WTC11 (cell line): ENCODE measurements around the gene METTL22.

Source experiments
- ATF3 ChIP-seq: sonication (generic); formaldehyde crosslinking; conservative IDR thresholded peaks from 2 replicates; pipeline ENCODE4 v1.8.1; 2022; ENCODE audit warnings: mild to moderate bottlenecking, missing genetic modification reagents
- CTCF ChIP-seq: fragments of 200-600 bp; IDR thresholded peaks from 2 replicates; pipeline ENCODE4 v1.8.0; 2022; ENCODE audit warnings: antibody characterized with exemption
- ESRRA ChIP-seq: sonication (generic); formaldehyde crosslinking; IDR thresholded peaks from 2 replicates; pipeline ENCODE4 v1.8.1; 2022; ENCODE audit warnings: mild to moderate bottlenecking, missing genetic modification reagents, borderline replicate concordance
- FOXK1 ChIP-seq: sonication (generic); formaldehyde crosslinking; IDR thresholded peaks from 2 replicates; pipeline ENCODE4 v1.8.0; 2022; ENCODE audit warnings: mild to moderate bottlenecking, moderate library complexity, missing genetic modification reagents
- FOXP1 ChIP-seq: sonication (generic); formaldehyde crosslinking; IDR thresholded peaks from 2 replicates; pipeline ENCODE4 v1.8.0; 2022; ENCODE audit warnings: missing genetic modification reagents, mild to moderate bottlenecking, moderate library complexity, borderline replicate concordance
- JAZF1 ChIP-seq: fragments of 250-450 bp; sonication (Bioruptor Pico); IDR thresholded peaks from 2 replicates; pipeline ENCODE4 v1.9.0; 2021; ENCODE audit warnings: moderate library complexity, mild to moderate bottlenecking, inconsistent platforms
- JUN ChIP-seq: sonication (generic); formaldehyde crosslinking; IDR thresholded peaks from 2 replicates; pipeline ENCODE4 v1.8.0; 2023; ENCODE audit warnings: mild to moderate bottlenecking, missing genetic modification reagents
- MAX ChIP-seq: sonication (generic); formaldehyde crosslinking; IDR thresholded peaks from 2 replicates; pipeline ENCODE4 v1.8.0; 2022; ENCODE audit warnings: mild to moderate bottlenecking, missing genetic modification reagents
- MLX ChIP-seq: sonication (generic); formaldehyde crosslinking; IDR thresholded peaks from 2 replicates; pipeline ENCODE4 v1.8.1; 2023; ENCODE audit warnings: mild to moderate bottlenecking, missing genetic modification reagents, moderate library complexity
- NFYB ChIP-seq: sonication (generic); formaldehyde crosslinking; conservative IDR thresholded peaks from 2 replicates; pipeline ENCODE4 v1.8.0; 2022; ENCODE audit warnings: low read depth, missing genetic modification reagents
- NR3C1 ChIP-seq: sonication (generic); formaldehyde crosslinking; conservative IDR thresholded peaks from 2 replicates; pipeline ENCODE4 v1.8.1; 2023; ENCODE audit warnings: low read depth, mild to moderate bottlenecking, missing genetic modification reagents
- RORB ChIP-seq: fragments of 250-450 bp; sonication (Bioruptor Pico); IDR thresholded peaks from 2 replicates; pipeline ENCODE4 v1.9.0; 2021; ENCODE audit warnings: mild to moderate bottlenecking
- STAT6 ChIP-seq: sonication (generic); formaldehyde crosslinking; conservative IDR thresholded peaks from 2 replicates; pipeline ENCODE4 v1.8.1; 2023; ENCODE audit warnings: mild to moderate bottlenecking, low read depth, missing genetic modification reagents, moderate library complexity

GRCh38 chr16:8631373-8631772 lies 9.9 kb downstream of the METTL22 start:
- no peak for TF ChIP-seq CTCF
- no peak for TF ChIP-seq ATF3 (CRISPR knock-in tag)
- TF ChIP-seq ESRRA: no peak
- TF ChIP-seq STAT6: no peak
- no peak for TF ChIP-seq MLX (CRISPR knock-in tag)
- TF ChIP-seq MAX (CRISPR knock-in tag): no peak
- no peak for TF ChIP-seq FOXK1 (CRISPR knock-in tag)
- no peak for TF ChIP-seq NFYB
- no peak for TF ChIP-seq FOXP1 (CRISPR knock-in tag)
- no peak for TF ChIP-seq RORB (CRISPR knock-in tag)
- TF ChIP-seq JAZF1 (CRISPR knock-in tag): no peak
- no peak for TF ChIP-seq NR3C1
- TF ChIP-seq JUN (CRISPR knock-in tag): no peak
